ENCODE data around the gene PIAS3.
A peak's percentile ranks its signal among the peaks of the same experiment; 100 is the strongest.

PIAS3 gene

DNA sequence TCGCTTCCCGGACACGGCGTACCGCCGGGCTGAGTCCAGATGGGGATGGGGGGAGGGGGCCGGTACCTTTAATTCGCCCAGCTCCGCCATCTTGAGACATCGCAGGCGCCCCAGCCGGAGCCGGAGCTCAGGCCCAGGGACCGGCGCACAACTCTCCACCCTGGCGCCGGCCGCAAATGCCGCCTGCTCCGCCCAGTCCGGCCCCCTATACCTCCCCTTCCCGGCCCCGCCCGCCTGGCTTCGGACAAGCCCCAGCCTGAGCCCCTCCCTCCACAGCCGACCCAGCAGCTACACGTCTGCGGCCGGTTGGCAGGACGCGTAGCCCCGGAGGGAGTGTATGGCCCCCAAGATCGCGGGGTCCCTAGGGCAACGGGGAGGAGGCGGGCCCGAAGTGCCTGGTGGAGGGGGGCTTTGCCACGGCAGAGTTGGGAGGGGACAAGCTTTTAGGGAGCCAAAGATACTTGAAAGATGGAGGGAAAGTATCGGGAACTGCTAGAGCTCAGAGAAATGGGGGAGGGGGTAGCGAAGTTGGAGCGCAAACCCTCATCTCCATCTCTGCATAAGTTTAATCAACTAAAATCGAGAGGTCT, at the start of gene PIAS3:
TSS of gene PIAS3 (minus strand) at position 181 of the 590 bp plus-strand sequence. CDS start at position 90, 91 bp downstream.
- DNase-seq (ENCODE audit: low spot score) = peak; percentile 95

DNA sequence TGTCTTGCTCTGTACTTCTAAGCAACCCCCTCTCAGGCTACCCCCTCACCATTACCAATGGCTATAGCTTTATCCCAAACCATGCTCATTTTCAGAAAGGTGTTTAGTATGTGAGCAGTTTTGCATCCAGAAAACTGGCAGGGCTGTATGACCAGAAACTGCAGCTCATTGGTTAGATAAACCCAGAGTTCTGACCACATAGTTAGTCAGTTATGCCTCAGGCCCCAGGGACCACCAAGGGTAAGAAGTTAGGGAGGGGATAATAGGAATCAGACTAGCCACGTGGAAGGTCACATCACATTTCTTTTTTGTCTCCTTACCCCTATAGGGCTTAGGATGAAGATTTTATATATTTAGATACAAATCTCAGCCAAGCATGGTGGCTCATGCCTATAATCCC, 49.8 kb upstream of the PIAS3 start:
- no peak for DNase-seq (ENCODE audit: low spot score)

DNA sequence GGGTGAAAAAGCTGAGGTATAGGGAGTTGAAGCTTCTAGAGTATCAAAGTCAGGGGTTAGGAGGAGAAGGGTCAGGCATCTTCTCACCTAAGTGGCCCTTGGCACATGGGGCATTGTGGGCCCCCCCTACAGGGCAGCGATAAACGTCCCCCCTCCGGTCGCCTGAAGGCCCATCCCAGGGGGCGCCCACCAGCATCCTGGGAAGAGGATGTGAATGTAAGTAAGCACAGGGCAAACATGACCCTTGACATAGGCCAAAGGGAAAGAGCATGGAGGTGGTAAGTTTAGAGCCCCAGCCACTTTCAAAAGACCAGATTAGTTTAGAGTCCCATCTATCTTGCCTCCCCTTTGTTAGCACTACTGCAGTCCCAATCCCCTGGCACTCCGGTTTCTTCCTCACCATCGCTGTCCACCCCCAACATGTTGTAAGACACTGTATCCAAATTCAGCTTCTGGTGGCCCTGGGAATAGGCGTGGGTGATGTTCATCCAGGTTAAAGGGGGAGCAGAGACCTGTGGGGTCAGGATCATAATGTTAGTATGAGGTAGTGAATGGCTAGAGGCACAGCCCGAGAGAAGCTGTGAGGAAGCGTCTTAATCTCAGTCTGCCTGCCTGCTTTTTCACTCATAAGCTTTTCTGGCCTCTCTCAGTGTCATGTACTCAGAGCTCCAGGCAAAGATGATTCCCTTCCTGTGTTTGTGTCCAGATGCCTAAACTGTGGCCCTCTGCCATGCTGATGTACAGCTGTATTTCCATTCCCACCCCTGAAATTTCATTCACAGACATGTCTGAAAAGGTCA, 48.3 kb upstream of the PIAS3 start:
- no peak for DNase-seq (ENCODE audit: low spot score)

DNA sequence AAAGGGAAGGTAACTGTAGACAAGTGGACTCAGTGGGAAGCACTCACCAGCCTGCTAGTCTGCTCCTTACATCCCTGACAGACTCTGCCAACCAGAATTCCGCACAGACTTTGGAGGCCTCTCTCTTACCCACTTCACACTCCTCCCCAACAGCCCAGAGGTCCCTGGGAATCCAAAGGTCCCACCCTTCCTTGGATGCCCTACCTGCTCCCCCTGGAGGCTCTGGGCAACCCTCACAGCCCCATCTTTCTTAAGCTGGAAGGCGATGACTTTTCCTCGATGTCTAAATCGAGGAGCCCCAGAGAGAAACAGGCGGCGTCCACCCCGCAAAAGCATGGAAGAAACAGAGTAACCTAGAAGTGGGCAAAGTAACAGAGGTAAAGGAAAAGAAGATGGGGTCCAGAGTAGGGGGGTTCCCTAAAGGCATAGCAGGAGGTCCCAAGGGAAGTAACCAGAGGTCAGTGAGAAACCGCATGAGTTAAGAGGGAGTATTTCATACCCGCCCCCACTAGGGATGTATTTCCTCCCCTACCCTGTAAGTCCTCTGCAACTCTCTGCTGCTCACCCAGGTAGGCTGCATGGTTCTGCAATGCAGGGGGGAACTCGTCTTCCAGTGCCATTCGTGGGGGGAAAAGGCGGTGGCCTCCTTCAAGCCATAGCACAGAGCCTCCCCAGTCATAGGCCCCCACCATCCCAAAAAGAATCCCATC, 42.6 kb upstream of the PIAS3 start:
- peak; percentile 39 for DNase-seq (ENCODE audit: low spot score)

DNA sequence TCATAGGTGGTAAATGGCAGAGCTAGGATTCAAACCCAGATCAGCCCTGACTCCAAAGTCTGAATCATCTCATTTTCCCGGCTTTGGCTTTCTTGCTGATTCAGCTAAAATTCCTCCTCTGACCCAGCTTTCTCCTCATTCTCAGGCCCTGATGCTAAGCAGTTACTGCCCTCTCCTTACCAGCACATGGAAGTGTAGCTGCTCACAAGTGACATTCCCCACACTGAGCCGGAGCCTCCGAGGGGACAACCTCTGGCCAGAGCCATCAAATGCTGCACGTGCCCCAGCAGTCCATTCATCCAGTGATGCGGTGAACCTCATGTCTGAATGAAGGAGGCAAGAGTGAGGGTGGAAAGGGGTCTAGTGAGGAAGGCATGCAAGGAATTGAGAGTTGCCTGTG, 39.9 kb upstream of the PIAS3 start:
- DNase-seq (ENCODE audit: low spot score) = peak; percentile 14

DNA sequence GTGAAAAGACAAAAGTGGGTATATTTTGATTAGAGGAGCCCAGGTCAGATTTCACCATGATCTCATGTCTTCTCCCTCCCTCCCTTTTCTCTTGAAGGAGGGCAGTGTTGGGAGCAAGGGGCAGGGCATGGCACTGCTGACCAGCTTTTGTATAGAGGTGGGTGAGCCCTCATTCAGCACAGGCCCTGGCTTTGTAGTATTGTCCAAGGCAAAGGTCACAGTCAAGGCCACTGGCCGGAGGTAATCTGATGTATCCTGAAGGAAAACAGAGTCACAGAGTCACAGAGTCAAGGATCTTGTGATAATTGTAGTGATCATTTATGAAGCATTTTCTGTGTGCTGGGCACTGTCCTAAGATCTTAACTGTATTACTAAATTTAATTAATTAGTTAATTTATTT, 39.1 kb upstream of the PIAS3 start:
- DNase-seq (ENCODE audit: low spot score) = peak; percentile 15

DNA sequence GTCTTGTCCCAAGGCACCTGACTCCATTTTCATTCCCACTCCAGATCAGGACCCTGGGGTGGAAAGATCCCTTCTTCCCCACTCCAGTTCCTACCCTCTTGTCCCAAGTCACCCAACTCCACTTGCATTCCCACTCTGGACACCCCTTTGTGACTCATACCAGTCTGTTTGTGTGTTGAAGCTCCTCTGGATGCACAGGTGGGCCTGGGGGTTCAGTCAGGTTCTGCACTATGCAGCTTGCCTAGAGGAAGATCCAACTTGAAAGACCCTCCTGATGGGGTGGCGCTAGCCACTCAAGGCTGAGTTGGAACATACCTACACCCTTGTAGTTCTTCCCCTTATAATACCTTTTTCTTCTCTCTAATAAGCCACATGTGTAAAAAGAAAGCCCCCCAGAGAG, 36.6 kb upstream of the PIAS3 start:
- no peak for DNase-seq (ENCODE audit: low spot score)

DNA sequence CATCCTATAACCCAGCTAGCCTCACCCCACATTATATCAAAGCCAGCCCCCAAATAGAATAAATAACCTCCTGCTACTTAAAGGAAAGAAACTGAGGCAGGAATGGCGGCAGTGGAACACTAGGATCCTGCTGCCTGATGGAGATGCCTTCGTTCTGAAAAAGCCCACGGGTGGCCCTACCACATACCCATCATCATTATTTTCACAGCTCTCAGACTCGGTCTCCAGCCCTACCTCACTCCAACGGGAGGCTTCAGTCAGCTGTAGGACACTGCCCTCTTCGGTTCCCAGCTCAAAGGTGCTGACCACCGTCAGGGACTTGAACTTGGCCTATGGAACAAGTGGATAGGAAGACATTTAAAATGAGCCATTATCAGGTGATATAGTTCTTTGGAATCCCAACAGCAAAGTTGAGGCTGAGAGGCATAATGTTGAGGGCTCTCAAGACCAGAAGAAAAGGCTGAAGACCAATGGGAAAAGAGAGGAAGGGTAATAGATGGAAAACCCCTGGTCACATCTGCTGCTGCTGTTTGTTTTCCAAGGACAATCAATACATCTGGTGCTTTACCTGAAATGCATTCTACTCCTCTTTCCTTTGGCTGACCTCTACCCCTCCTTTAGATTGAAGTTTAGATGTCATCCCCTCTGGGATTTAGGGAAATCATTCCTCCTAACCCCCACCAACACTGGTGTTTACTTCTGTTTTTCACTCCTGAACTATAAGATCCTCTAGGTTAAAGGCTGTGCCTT, 34.6 kb upstream of the PIAS3 start:
- no peak for DNase-seq (ENCODE audit: low spot score)

DNA sequence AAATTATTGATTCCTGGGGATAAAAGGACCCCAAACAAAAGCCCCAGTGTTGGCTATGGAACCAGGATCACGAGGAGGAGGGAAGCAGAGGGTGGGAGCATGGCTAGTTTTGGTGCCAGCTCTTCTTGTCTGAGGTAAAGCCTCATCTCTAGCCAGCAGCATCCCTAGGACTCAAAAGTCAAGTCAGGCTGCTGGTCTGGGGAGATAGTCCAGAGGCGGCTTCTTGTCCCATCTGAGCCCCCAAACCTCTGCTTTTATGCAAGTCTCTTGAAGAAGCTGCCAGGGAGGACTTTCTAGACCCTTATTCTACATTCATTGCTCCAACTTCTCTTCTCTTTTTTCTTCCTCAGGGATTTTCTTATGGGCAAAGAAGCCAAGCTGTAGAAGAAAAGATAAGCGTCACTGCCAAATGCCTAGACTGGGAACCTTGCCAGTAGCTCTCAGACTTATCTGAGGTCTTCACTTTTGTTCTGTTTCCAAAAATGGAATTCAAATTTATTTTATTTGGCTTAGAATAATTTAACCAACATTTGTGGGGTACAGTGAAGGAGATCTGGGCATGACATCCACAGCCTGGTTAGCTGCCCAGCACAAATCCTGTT, 33.7 kb upstream of the PIAS3 start:
- no peak for DNase-seq (ENCODE audit: low spot score)

DNA sequence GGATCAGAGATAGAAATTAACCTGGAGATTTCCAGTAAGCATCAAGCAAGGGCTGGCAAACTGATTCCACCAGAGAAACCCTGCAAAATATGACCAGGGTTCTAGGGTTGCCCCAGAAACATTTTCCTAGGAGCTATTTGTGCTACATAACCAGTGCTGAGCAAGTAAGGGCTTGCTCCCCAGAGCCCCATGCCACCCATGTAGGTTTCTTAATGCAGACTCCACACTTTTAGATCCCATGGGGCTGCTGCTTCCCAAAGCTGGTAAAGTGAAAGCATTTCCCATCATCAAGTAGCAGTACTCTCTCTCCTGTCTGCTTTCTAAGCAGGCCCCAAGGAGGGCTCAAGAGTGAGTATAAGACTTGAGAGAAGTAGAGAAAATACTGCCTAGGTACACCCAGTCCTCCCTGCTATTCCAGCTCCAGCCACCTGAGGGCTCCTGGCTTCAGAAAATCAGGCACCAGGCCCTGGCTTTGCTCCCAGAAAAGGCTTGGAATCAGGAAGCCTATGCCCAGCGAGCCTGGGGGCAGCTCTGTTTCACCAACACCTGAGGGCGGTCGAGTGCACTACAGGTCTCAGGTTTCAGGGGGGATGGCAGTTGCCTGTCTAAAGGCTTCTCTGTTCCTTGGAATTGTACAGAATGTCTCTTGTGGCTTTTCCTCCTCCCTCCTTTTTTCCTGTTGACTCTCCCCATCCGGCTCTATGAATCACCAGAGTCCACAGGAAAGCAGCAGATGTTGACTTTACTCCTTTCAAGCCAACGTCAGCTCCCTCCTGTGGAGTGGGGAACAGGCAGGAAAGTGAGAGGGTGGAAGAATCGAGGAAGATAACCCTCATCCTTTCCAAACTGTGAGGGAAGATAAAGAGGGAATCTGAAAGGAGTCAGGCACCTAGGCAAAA, 33.0 kb upstream of the PIAS3 start:
- peak; percentile 95 for DNase-seq (ENCODE audit: low spot score)

DNA sequence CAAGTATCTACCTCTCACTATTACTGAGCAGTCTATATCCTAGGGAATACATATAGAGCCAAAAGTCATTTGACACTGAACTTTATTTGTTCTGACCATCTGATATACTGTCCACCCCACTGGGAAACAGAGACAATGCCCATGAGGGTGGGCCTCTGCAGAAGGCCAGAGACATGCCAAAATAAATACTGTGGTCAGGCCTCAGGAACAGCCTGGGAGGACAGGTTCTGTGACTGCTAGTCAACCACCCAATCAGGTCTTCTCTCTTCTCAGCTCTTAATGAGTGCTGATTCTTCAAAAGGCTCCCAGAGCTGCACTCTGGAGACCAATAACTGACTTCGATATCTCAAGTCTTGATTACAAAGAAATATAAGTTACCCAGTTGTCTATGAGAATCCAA, 32.3 kb upstream of the PIAS3 start:
- DNase-seq (ENCODE audit: low spot score) = no peak

DNA sequence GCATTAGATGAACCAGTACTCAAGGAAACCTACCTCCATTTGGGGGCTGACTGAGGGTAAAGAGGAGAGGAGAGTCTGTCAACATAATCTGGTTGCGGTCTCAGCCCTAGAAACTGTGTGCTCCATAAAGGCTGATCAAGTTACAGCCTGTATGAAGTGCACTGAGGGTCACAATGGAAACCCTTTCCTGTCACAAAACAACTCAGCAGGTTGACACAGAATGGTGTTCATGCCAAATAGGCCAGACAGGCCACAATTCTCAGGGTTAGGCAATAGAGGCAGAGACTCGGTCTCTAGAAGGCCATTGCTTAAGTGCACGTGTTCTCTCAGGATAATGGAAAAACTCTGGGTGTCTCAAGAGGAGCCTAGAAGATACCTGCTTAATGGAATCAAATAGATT, 30.8 kb upstream of the PIAS3 start:
- no peak for DNase-seq (ENCODE audit: low spot score)

DNA sequence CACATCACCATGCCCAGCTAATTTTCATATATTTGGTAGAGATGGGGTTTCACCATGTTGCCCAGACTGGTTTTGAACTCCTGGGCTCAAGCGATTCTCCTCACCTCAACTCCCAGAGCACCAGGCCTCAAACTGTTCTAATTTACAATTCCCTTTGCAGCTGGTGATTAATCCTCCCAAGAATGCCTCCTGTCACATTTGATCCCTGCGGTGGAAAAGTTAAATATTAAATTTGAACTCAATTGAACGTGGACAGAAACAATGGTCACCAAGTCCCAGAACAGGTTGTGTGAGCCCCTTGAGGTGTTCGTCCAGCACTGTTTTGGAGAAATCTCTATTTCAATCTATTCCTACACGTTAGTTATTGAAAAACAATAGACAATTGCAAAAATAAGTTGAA, 28.8 kb upstream of the PIAS3 start:
- no peak for DNase-seq (ENCODE audit: low spot score)

DNA sequence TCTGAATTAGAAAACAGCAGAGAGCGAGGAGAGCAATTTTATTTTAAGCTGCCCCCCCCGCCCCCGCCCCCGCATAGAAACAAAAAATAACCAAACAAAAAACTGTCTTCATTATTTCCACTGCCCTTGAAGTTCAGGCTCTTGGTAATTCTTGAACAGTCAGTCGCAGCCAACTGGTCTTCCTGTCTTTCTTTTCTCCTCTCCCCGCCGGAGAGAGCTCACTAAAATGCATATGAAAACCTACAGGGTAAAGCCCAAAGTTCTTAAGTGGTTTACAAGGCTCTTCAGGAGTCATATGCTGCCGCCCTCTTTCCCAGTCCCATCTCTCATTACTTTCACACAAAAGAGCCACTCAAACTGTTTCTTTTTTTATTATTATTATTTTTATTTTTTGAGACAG, 27.9 kb upstream of the PIAS3 start:
- DNase-seq (ENCODE audit: low spot score) = no peak

DNA sequence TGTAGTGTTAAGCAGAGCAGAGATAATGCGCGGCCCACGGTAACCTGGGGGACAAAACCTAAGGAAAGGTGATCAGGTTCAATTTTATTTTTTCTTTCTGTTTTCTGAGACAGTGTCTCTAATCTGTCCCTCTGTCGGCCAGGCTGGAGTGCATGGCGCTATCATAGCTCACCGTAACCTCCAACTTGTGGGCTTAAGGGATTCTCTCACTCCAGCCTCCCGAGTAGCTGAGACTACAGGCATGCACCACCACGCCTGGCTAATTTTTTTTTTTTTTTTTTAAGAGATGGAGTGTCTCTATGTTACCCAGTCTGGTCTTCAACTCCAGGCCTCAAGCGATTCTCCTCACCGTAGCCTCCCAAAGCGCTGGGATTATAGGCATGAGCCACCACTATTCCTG, 27.5 kb upstream of the PIAS3 start:
- no peak for DNase-seq (ENCODE audit: low spot score)

DNA sequence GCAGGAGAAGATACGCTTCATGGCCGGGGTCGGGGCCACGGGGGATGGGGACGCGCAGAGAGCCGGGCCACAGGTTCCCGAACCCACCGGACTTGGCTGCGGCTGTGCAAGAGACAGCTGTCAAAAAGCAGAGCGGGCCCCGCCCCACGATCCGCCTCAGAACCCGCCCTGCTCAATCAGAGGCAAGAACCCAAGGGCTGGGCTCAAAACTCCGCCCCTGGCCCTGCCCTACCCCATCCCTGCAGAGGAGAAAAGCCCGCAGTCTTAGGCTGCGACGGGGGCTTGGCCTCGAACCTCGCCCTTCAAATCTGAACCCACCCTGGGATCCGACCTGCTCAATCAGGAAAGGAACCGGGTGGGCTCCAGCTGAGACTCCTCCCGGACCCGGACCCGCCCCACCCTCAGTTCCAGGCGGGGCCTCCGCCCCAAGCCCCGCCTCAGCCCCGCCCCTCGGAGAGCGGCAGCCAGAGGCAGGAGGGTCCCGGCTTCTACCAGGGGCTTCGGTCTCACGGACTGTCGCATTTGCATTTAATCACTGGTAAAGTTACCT, 26.9 kb upstream of the PIAS3 start, which contains the start of gene ANKRD35:
TSS of gene ANKRD35 (minus strand) at position 129 of the 550 bp plus-strand sequence. CDS start at position 21, 108 bp downstream.
- peak; percentile 94 for DNase-seq (ENCODE audit: low spot score)

DNA sequence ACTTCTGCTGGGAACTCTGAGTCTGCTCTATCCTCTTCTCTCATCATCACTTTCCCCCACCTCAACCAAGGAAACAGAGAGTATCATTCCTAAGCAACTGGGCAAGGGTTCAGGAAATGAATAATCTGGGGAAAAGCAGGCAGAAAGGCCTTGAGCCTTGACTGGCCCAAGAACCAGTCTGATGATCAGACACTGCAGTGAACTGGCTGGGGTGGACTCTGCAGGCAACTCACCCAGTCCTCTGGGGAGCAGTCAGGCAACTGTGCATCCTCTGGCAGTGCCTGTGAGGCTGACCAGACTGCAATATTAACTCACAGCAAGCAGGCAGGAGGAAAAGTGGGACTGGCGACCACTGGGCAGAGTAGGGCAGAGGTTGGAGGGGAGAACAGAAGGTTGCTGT, 25.8 kb upstream of the PIAS3 start:
- no peak for DNase-seq (ENCODE audit: low spot score)

DNA sequence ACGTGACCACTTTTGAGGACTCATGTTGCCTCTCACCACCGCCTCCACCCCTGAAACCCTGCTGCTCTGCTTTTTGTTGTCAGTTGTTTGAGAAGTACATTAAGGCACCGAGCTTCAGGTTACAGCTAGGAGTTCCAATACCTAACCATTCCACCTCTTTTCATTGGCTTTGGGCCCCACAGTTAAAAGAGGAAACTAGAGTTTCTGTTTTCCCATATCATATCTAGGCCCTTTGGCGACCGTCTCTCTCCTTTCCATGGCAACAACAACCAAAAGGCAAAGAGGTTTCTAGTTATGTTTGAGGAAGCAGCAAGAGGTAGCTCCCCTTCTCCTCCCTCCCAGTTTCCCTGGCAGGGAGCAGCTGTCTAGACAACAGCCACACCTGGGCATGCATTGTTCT, 20.9 kb upstream of the PIAS3 start:
- DNase-seq (ENCODE audit: low spot score) = no peak

DNA sequence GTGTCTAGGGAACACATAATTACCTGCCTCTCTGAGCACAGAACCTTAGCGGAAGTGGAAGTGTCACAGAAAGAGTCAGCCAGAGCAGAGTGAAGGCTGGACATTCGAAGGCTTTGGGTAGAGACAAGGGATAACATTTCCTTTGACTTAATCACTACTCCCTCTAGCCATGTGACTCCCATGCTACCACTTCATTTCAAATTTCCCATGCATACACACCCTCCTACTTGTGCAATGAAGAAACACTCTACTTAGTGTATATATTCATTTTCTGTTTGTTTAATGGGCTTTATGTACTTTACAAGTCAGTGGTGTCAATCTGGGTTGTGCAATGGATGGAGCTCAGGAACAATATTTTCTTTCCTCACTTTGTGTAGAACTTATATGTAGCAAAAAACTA, 19.8 kb upstream of the PIAS3 start:
- no peak for DNase-seq (ENCODE audit: low spot score)

DNA sequence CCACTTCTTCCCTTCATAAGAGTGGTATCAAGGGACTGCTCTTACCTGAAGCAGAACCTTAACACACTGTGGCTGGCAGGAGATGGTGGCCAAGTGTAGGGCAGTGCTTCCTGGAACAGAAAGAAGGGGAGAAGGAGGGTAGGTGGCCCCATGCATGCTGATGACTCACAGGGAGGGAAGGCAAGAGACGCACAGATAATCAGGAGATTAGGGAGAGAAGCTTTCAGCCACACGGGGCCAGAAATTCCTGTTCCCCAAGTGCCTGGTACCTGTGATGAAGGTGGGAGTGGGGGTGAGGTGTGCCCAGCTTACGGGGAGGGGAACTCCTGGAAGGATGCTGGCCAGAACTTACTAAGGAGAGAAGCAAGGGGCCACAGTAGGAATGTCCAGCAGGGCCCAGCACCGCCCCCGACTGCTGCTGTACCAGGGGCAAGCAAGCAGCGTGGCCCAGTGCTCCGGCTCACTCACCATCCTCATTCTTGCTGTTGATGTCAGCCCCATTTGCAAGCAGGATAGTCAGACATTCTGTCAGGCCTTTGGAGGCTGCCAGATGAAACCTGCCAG, 19.1 kb upstream of the PIAS3 start:
- DNase-seq (ENCODE audit: low spot score) = no peak

All from D341Med (cell line).